Calu3 (cell line): ENCODE data around the gene ZFP62. TPM values are rescaled to one million over a fixed set of nuclear protein-coding genes. Genes with fewer than 3 reads are reported as not detected.

Experiments
- BruUV-seq: library from RNA; stranded (reverse); fragments of 400-500 nt; replicated peaks from 2 replicates; lab custom pipeline; 2021; lab: Mats Ljungman, UMichigan
- CTCF ChIA-PET: fragments of 300-600 bp; sonication (Branson Sonifier 250); formaldehyde crosslinking; loops from one replicate; lab custom pipeline; 2022; ENCODE audit warnings: antibody characterized with exemption; lab: Charles Lee
- DNase-seq: peaks from one replicate; pipeline ENCODE4 v3.0.0; 2022
- H3K27ac Mint-ChIP-seq: one replicate; pipeline ENCODE4 v1.8.0; 2022; ENCODE audit warnings: mixed read lengths; ENCODE audit not compliant: unreplicated experiment
- H3K27me3 Mint-ChIP-seq: one replicate; pipeline ENCODE4 v1.8.0; 2022; ENCODE audit warnings: mixed read lengths; ENCODE audit not compliant: unreplicated experiment
- H3K36me3 Mint-ChIP-seq: one replicate; pipeline ENCODE4 v1.8.0; 2022; ENCODE audit warnings: mild to moderate bottlenecking, moderate library complexity, mixed read lengths; ENCODE audit not compliant: insufficient read depth, unreplicated experiment
- H3K4me1 Mint-ChIP-seq: one replicate; pipeline ENCODE4 v1.8.0; 2022; ENCODE audit warnings: mild to moderate bottlenecking, low read depth, mixed read lengths; ENCODE audit not compliant: unreplicated experiment
- H3K4me3 Mint-ChIP-seq: one replicate; pipeline ENCODE4 v1.8.0; 2022; ENCODE audit warnings: mild to moderate bottlenecking, low read depth, moderate library complexity, mixed read lengths; ENCODE audit not compliant: unreplicated experiment
- H3K9me3 Mint-ChIP-seq: one replicate; pipeline ENCODE4 v1.8.0; 2022; ENCODE audit warnings: low read depth, mixed read lengths; ENCODE audit not compliant: unreplicated experiment
- intact Hi-C: fragments of 100-400 bp; cut with micrococcal nuclease; formaldehyde crosslinking; loops from one replicate; pipeline ENCODE4 v1.10.0; 2022; ENCODE audit not compliant: unreplicated experiment
- total RNA-seq: library from RNA; stranded (reverse); gene quantifications from 2 replicates; pipeline ENCODE4 v1.2.3, GENCODE V29; 2022
- TF ChIP-seq, protein P1 (sequence below): fragments of 200-600 bp; IDR thresholded peaks from one replicate; pipeline ENCODE4 v1.8.0; 2022; ENCODE audit warnings: antibody characterized with exemption; ENCODE audit not compliant: unreplicated experiment

ZFP62 gene
- total RNA-seq, 1 experiment from 2014 or later, result 46.4 TPM

DNA sequence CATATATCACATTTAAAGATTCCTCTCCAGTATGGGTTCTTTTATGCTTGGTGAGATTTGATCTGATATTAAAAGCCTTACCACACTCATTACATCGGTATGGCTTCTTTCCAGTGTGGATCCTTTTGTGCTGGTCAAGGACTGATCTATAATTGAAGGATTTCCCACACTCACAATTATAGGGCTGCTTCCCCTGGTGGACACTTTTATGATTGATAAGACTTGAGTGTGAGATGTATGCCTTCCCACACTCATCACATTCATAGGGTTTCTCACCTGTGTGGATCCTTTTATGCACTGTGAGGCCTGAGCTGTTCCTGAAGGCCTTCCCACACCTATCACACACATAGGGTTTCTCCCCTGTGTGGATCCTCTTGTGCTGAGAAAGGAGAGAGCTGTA lies 12.2 kb downstream of the ZFP62 start:
- BruUV-seq, result no TSS peak
- Mint-ChIP-seq H3K9me3 (peaks cover 32% of the 10 kb centered on the region), H3K36me3 (peaks cover 48% of the 10 kb centered on the region), H3K27ac (no peak overlapping the region), H3K27me3 (no peaks in the 10 kb centered on the region), H3K4me3 (no peak overlapping the region), H3K4me1 (no peaks in the 10 kb centered on the region)
- no peak for DNase-seq
- TF ChIP-seq, protein P1, sequence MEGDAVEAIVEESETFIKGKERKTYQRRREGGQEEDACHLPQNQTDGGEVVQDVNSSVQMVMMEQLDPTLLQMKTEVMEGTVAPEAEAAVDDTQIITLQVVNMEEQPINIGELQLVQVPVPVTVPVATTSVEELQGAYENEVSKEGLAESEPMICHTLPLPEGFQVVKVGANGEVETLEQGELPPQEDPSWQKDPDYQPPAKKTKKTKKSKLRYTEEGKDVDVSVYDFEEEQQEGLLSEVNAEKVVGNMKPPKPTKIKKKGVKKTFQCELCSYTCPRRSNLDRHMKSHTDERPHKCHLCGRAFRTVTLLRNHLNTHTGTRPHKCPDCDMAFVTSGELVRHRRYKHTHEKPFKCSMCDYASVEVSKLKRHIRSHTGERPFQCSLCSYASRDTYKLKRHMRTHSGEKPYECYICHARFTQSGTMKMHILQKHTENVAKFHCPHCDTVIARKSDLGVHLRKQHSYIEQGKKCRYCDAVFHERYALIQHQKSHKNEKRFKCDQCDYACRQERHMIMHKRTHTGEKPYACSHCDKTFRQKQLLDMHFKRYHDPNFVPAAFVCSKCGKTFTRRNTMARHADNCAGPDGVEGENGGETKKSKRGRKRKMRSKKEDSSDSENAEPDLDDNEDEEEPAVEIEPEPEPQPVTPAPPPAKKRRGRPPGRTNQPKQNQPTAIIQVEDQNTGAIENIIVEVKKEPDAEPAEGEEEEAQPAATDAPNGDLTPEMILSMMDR, result no peak
- CTCF ChIA-PET, result no interaction called here
- intact Hi-C loops, result no loop called here

DNA sequence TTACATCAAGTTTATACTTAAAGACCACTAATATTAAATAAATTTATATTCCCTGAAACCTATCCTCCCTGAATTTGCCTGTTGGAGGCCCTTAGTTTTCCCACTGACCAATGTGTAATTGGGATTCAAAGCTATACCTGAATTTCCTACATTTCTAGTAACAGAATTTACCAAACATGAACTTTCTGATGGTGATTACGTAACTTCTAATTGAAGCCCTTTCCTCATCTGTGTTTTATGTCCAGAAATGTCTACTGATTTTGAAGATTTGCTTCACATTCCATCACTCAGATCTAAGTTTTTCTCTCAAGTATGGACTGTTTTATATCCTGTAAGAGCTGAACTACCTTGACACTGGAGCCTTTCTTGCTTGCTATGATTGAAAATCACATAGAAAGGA lies 12.8 kb downstream of the ZFP62 start:
- no peaks in the 10 kb centered on the region for H3K4me1 Mint-ChIP-seq
- peaks cover 28% of the 10 kb centered on the region for H3K9me3 Mint-ChIP-seq
- H3K4me3 Mint-ChIP-seq, result no peak overlapping the region
- H3K27me3 Mint-ChIP-seq, result no peaks in the 10 kb centered on the region
- no peak overlapping the region for H3K27ac Mint-ChIP-seq
- TF ChIP-seq, protein P1, result no peak
- no peak for DNase-seq
- CTCF ChIA-PET, result no interaction called here
- no TSS peak for BruUV-seq
- peaks cover 48% of the 10 kb centered on the region for H3K36me3 Mint-ChIP-seq
- intact Hi-C loops, result no loop called here

GRCh38 chr5:180847026-180847425 lies 14.1 kb downstream of the ZFP62 start:
- H3K4me3 Mint-ChIP-seq, result no peak overlapping the region
- peaks cover 45% of the 10 kb centered on the region for H3K36me3 Mint-ChIP-seq
- peaks cover 24% of the 10 kb centered on the region for H3K9me3 Mint-ChIP-seq
- TF ChIP-seq, protein P1, result no peak
- H3K4me1 Mint-ChIP-seq, result no peaks in the 10 kb centered on the region
- H3K27me3 Mint-ChIP-seq, result no peaks in the 10 kb centered on the region
- DNase-seq, result no peak
- intact Hi-C loops, result no loop called here
- CTCF ChIA-PET, result no interaction called here
- H3K27ac Mint-ChIP-seq, result no peak overlapping the region
- BruUV-seq, result no TSS peak

DNA sequence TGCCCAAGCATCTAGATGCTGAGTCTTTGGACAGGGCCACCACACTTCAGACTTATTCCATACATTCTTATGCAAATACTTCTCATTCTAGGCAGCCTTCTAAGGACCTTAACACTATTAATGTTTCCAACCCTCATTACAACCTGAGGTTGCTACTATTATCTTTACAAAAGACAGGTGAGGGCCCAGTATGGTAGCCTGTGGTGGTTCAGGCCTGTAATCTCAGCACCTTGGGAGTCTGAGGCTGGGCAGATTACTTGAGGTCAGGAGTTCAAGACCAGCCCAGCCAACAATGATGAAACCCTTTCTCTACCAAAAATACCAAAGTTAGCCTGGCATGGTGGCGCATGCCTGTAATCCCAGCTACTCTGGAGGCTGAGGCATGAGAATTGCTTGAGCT lies 16.2 kb downstream of the ZFP62 start:
- no peak overlapping the region for H3K27ac Mint-ChIP-seq
- TF ChIP-seq, protein P1, result no peak
- no peak overlapping the region for H3K4me3 Mint-ChIP-seq
- intact Hi-C loops, result no loop called here
- no peaks in the 10 kb centered on the region for H3K4me1 Mint-ChIP-seq
- H3K27me3 Mint-ChIP-seq, result no peaks in the 10 kb centered on the region
- peaks cover 26% of the 10 kb centered on the region for H3K36me3 Mint-ChIP-seq
- no peak for DNase-seq
- H3K9me3 Mint-ChIP-seq, result peaks cover 16% of the 10 kb centered on the region
- no TSS peak for BruUV-seq
- CTCF ChIA-PET, result no interaction called here

DNA sequence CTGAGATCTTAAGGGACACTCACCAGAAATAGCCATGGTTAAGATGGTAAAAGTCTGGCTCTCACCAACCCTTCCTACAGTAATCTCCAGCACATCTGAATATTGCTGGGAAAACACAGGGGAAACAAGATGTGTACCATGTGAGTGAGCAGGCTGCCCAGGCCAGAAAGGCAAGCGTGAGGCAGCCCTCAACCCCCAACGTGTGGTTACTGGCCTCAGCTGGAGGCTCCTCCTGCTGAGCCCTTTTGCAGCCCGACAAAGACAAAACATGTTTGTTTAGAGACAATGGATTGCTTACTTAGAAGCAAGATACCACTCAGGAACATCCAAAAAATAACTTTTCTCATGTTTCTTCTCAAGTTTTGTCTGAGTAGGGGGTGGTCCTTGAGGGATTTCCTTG lies 16.6 kb downstream of the ZFP62 start:
- no peak overlapping the region for H3K27ac Mint-ChIP-seq
- H3K9me3 Mint-ChIP-seq, result peaks cover 16% of the 10 kb centered on the region
- no peaks in the 10 kb centered on the region for H3K4me1 Mint-ChIP-seq
- TF ChIP-seq, protein P1, result no peak
- no peak overlapping the region for H3K4me3 Mint-ChIP-seq
- no peak for DNase-seq
- no peaks in the 10 kb centered on the region for H3K27me3 Mint-ChIP-seq
- intact Hi-C loops, result no loop called here
- H3K36me3 Mint-ChIP-seq, result peaks cover 26% of the 10 kb centered on the region
- CTCF ChIA-PET, result no interaction called here
- BruUV-seq, result no TSS peak
